CD4-positive, alpha-beta T cell treated with Interleukin-4 for 4 hours (primary cell): ENCODE results near the gene CHST12.
A peak's percentile ranks its signal among the peaks of the same experiment; 100 is the strongest.
"Not testable (repeated sequence)": the region's sequence is repeated elsewhere in the genome, so short reads cannot be mapped to it uniquely, and the experiment has no call there.

Experiments
- DNase-seq: peaks from one replicate; pipeline ENCODE4 v3.0.0-alpha.2; 2020

The CHST12 gene

GRCh38 chr7:2466675-2467074 lies 63.3 kb downstream of the CHST12 start:
- DNase-seq: no peak

- no peak for DNase-seq
Measured at GRCh38 chr7:2468227-2468626, 64.8 kb downstream of the CHST12 start.

GRCh38 chr7:2469460-2470203 lies 66.2 kb downstream of the CHST12 start:
- not testable (repeated sequence) for DNase-seq

GRCh38 chr7:2470204-2471021 lies 67.0 kb downstream of the CHST12 start:
- DNase-seq: no peak

- no peak for DNase-seq
Measured at GRCh38 chr7:2471022-2471329, 67.6 kb downstream of the CHST12 start.

GRCh38 chr7:2471396-2471795 lies 68.0 kb downstream of the CHST12 start:
- DNase-seq: no peak

GRCh38 chr7:2472739-2473138 lies 69.3 kb downstream of the CHST12 start:
- no peak for DNase-seq

GRCh38 chr7:2473496-2474180 lies 70.2 kb downstream of the CHST12 start:
- DNase-seq: no peak

GRCh38 chr7:2474224-2474623 lies 70.8 kb downstream of the CHST12 start:
- no peak for DNase-seq

- no peak for DNase-seq
Measured at GRCh38 chr7:2474813-2475677, 71.6 kb downstream of the CHST12 start.

- no peak for DNase-seq
Measured at GRCh38 chr7:2475678-2476015, 72.2 kb downstream of the CHST12 start.

- DNase-seq: no peak
Measured at GRCh38 chr7:2476298-2476697, 72.9 kb downstream of the CHST12 start, which contains the start of gene GRIFIN. Gene GRIFIN (minus strand): TSS chr7:2476398. CDS start chr7:2476383, 15 bp downstream.

- DNase-seq: no peak
Measured at GRCh38 chr7:2476776-2477446, 73.5 kb downstream of the CHST12 start.

GRCh38 chr7:2477447-2478398 lies 74.3 kb downstream of the CHST12 start:
- DNase-seq: peak; percentile 51

GRCh38 chr7:2478399-2478785 lies 75.0 kb downstream of the CHST12 start:
- no peak for DNase-seq

- DNase-seq: no peak
Measured at GRCh38 chr7:2478800-2479199, 75.4 kb downstream of the CHST12 start.

- no peak for DNase-seq
Measured at GRCh38 chr7:2479276-2480069, 76.1 kb downstream of the CHST12 start.

GRCh38 chr7:2480070-2480408 lies 76.6 kb downstream of the CHST12 start:
- DNase-seq: no peak

GRCh38 chr7:2481195-2481594 lies 77.8 kb downstream of the CHST12 start:
- DNase-seq: no peak

GRCh38 chr7:2482725-2483451 lies 79.5 kb downstream of the CHST12 start:
- no peak for DNase-seq
